Measurements from ENCODE around the gene ALAS1.

DNA sequence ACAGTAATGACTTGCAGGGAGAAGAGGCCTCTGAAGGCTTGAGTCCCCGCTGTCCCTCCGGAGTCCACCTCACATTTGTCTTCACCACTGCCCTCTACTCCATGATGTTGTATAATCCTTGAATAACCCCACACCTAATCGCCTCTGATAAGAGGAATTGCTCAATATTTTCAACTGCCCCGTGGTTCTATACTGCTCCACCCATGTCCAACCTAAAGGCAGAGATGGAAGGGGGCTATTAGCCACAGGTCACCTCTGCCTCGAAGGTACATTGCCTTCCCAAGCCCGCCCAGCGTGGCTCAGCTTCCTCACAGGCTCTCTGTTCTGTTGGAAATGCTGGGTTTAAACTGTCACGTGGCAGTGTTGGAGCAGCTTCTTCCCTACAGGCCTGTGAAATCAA is 15.0 kb downstream of the ALAS1 start:
- TF ChIP-seq EZH2 (IDR thresholded peaks at IDR 0.05; ENCODE audit: insufficient read depth, poor library complexity, severe bottlenecking) (no peak), EZH2phosphoT487 (IDR thresholded peaks at IDR 0.05; ENCODE audit: insufficient read depth, low read depth) (no peak)
